Endothelial cell of umbilical vein (primary cell): Measurements from ENCODE around the gene CLDN7. TPM values are rescaled to one million over a fixed set of nuclear protein-coding genes. Genes with fewer than 3 reads are reported as not detected.

Experiments used
- BruUV-seq: library from RNA; stranded (reverse); fragments of 400-500 nt; replicated peaks from 2 replicates; lab custom pipeline; 2021; lab: Mats Ljungman, UMichigan
- CTCF ChIA-PET: fragments of 300-600, 350-600 bp; sonication (Branson Sonifier 250); formaldehyde crosslinking; loops from one replicate; lab custom pipeline; 2021; ENCODE audit warnings: antibody characterized with exemption, inconsistent platforms; lab: Charles Lee
- POLR2A ChIA-PET: fragments of 300-600, 350-600 bp; sonication (Branson Sonifier 250); formaldehyde crosslinking; loops from one replicate; lab custom pipeline; 2021; ENCODE audit warnings: antibody characterized with exemption, inconsistent platforms; lab: Charles Lee
- DNase-seq: peaks from one replicate; pipeline ENCODE4 v3.0.0-alpha.2; 2011; ENCODE audit warnings: low read depth, low spot score
- FAIRE-seq: peaks from 2 replicates; lab custom pipeline; 2011; peaks lifted over from hg19 to GRCh38; lab: Jason Lieb, UNC
- H2AFZ ChIP-seq: 2 replicates; pipeline ENCODE4 v1.6.0; 2012; ENCODE audit warnings: low read depth, low read length, control low read depth, inconsistent platforms
- H3K27ac ChIP-seq: 2 replicates; pipeline ENCODE4 v1.5.1; 2011; ENCODE audit warnings: low read depth, mild to moderate bottlenecking, control low read depth, low read length, moderate library complexity; ENCODE audit not compliant: insufficient read depth
- H3K27me3 ChIP-seq, 2 experiments: 2 replicates each; pipeline versions ENCODE4 v1.6.0 to v1.6.1; 2011; ENCODE audit warnings: low read length in 2 of 2, mixed read lengths in 1 of 2; ENCODE audit not compliant: control insufficient read depth in 2 of 2, insufficient read depth in 2 of 2
- H3K36me3 ChIP-seq, 2 experiments: 2 replicates in 1 of 2; 3 replicates in 1 of 2; pipeline ENCODE4 v1.5.1; 2011; ENCODE audit warnings: low read length in 2 of 2, mild to moderate bottlenecking in 1 of 2, moderate library complexity in 1 of 2; ENCODE audit not compliant: control insufficient read depth in 2 of 2, insufficient read depth in 2 of 2; ENCODE audit errors: extremely low read depth in 1 of 2
- H3K4me1 ChIP-seq: 3 replicates; pipeline ENCODE4 v1.5.1; 2011; ENCODE audit warnings: mild to moderate bottlenecking, low read length; ENCODE audit not compliant: control insufficient read depth, insufficient read depth; ENCODE audit errors: extremely low read depth
- H3K4me2 ChIP-seq: 2 replicates; pipeline ENCODE4 v1.6.1; 2011; ENCODE audit warnings: low read length, control low read depth, mixed read lengths; ENCODE audit not compliant: insufficient read depth
- H3K4me3 ChIP-seq, 3 experiments: fragments of 200-600 bp in 1 of 3; sonication (generic), shearing (Covaris generic) in 1 of 3; replicated peaks in 1 of 3; 2 replicates each; pipeline ENCODE4 v1.5.1; 2011 to 2016; ENCODE audit warnings: control low read depth in 3 of 3, low read length in 3 of 3, mild to moderate bottlenecking in 2 of 3, inconsistent platforms in 1 of 3, low read depth in 1 of 3, moderate library complexity in 1 of 3; ENCODE audit not compliant: insufficient read depth in 1 of 3
- H3K79me2 ChIP-seq: 2 replicates; pipeline ENCODE4 v1.6.0; 2012; ENCODE audit warnings: low read length, inconsistent platforms; ENCODE audit not compliant: control insufficient read depth, insufficient read depth
- H3K9ac ChIP-seq: replicated peaks from 2 replicates; pipeline ENCODE3; 2011; ENCODE audit warnings: low read length, control low read depth; ENCODE audit not compliant: insufficient read depth; ENCODE audit errors: extremely low read depth
- H3K9me1 ChIP-seq: replicated peaks from 3 replicates; pipeline ENCODE4 v1.6.0; 2011; ENCODE audit warnings: mild to moderate bottlenecking, low read length; ENCODE audit not compliant: control insufficient read depth, insufficient read depth; ENCODE audit errors: extremely low read depth
- H3K9me3 ChIP-seq: replicated peaks from 2 replicates; pipeline ENCODE4 v1.5.1; 2012; ENCODE audit warnings: low read length, inconsistent platforms; ENCODE audit not compliant: control insufficient read depth, insufficient read depth
- H4K20me1 ChIP-seq: replicated peaks from 2 replicates; pipeline ENCODE3; 2011; ENCODE audit warnings: mild to moderate bottlenecking, low read length; ENCODE audit not compliant: control insufficient read depth, insufficient read depth; ENCODE audit errors: extremely low read depth
- CTCF ChIP-seq, 2 donors: IDR thresholded peaks; 1 replicate in 1 of 2; 2 replicates in 1 of 2; pipeline ENCODE4 v1.5.1; 2011; ENCODE audit warnings: low read length in 2 of 2, mild to moderate bottlenecking in 2 of 2, moderate library complexity in 2 of 2, control low read depth in 1 of 2, inconsistent platforms in 1 of 2, low read depth in 1 of 2; ENCODE audit not compliant: insufficient read depth in 1 of 2; ENCODE audit errors: extremely low read depth in 1 of 2
- EZH2 ChIP-seq: IDR thresholded peaks from 2 replicates; pipeline ENCODE4 v1.6.1; 2012; ENCODE audit warnings: borderline replicate concordance, low read depth, mild to moderate bottlenecking, moderate library complexity, low read length, inconsistent platforms; ENCODE audit not compliant: severe bottlenecking
- FOS ChIP-seq: IDR thresholded peaks from 2 replicates; pipeline ENCODE4 v1.6.1; 2011; ENCODE audit warnings: mild to moderate bottlenecking, low read length, moderate library complexity, borderline replicate concordance; ENCODE audit not compliant: insufficient read depth
- GATA2 ChIP-seq: IDR thresholded peaks from 2 replicates; pipeline ENCODE4 v1.7.0; 2011; ENCODE audit warnings: low read depth, mild to moderate bottlenecking, moderate library complexity, mixed read lengths, low read length; ENCODE audit not compliant: insufficient read length, insufficient read depth
- JUN ChIP-seq: IDR thresholded peaks from 2 replicates; pipeline ENCODE4 v1.6.1; 2011; ENCODE audit warnings: borderline replicate concordance, low read depth; ENCODE audit not compliant: insufficient read length, insufficient read depth
- MAX ChIP-seq: IDR thresholded peaks from 2 replicates; pipeline ENCODE4 v1.6.1; 2011; ENCODE audit not compliant: insufficient read depth, insufficient read length
- MYC ChIP-seq: IDR thresholded peaks from one replicate; pipeline ENCODE4 v1.6.1; 2011; ENCODE audit warnings: mild to moderate bottlenecking, low read depth, low read length
- POLR2A ChIP-seq: IDR thresholded peaks from 2 replicates; pipeline ENCODE4 v1.6.1; 2012; ENCODE audit warnings: low read depth, mild to moderate bottlenecking, control low read depth, low read length
- POLR2AphosphoS5 ChIP-seq: IDR thresholded peaks from 2 replicates; pipeline ENCODE4 v1.6.1; 2012; ENCODE audit warnings: low read depth, mild to moderate bottlenecking, control low read depth, low read length, moderate library complexity; ENCODE audit not compliant: insufficient read depth
- dilution Hi-C: fragments of 300-500 bp; cut with MboI; formaldehyde crosslinking; loops from one replicate; pipeline ENCODE4 v1.15.0; 2019; ENCODE audit warnings: low sequenced_read_pairs; ENCODE audit not compliant: extremely low pct_ligation_motif_present
- intact Hi-C: fragments of 100-400 bp; cut with micrococcal nuclease; formaldehyde crosslinking; loops from one replicate; pipeline ENCODE4 v1.10.0; 2022
- polyA plus RNA-seq, 4 experiments: library from polyadenylated mRNA; depleted of rRNA in 3 of 4; stranded (reverse) in 3 of 4; unstranded in 1 of 4; fragments of >200 nt; gene quantifications; 2 replicates each; pipeline versions ENCODE4 v1.2.1 to v1.2.3, GENCODE V29; 2011 to 2012; ENCODE audit warnings: missing spikeins in 1 of 4
- total RNA-seq: library from RNA; stranded (reverse); gene quantifications from 2 replicates; pipeline ENCODE4 v1.2.3, GENCODE V29; 2021

CLDN7 gene
- total and polyA plus RNA-seq, 2 donors (not counting 3 experiments of a cell fraction or from before 2014, with no cell fraction given): 25.4 to 25.7 TPM

- H3K9me3 ChIP-seq: no peaks in the 10 kb centered on the region
- CTCF ChIA-PET: interaction anchor here (1.1 to 1.2 kb wide), 2 partner anchors 9 to 44 kb away, joined by 3 to 5 read pairs; no protein-coding TSS in a partner anchor
- intact Hi-C loops (loop anchor here (1.0 to 5.0 kb wide), 6 partner anchors 9 to 185 kb away; partner anchors contain the start of genes FGF11, PHF23, SLC2A4 and TMEM102), dilution Hi-C loops (no loop called here)
- H3K4me2 ChIP-seq: peak within 1 kb of the TSS; percentile 90
- H3K27me3 ChIP-seq: no peaks in the 10 kb centered on the region
- H3K79me2 ChIP-seq: peaks cover 55% of the 10 kb centered on the region
- H3K4me1 ChIP-seq: peaks cover 23% of the 10 kb centered on the region
- H2AFZ ChIP-seq: peak within 1 kb of the TSS; percentile 82
- no peak for FAIRE-seq
- H3K4me3 ChIP-seq: peak within 1 kb of the TSS; percentile 57 to 87 (median 83)
- H4K20me1 ChIP-seq: no peaks in the 10 kb centered on the region
- BruUV-seq: TSS peak; percentile 49
- peak within 1 kb of the TSS; percentile 95 for H3K27ac ChIP-seq
- DNase-seq: peak; percentile 99
- no peaks in the 10 kb centered on the region for H3K9me1 ChIP-seq
- POLR2A ChIA-PET: no interaction called here
- TF ChIP-seq EZH2 (no peak), GATA2 (no peak), MAX (peak; percentile 3), MYC (no peak), CTCF (IDR thresholded peaks at IDR 0.05; ENCODE audit: extremely low read depth in 1 of 2, insufficient read depth in 1 of 2, low read depth in 1 of 2, low read length in 2 of 2) (peak in 1 of 2 donors; percentile 10), POLR2A (peak; percentile 49), POLR2AphosphoS5 (peak; percentile 70), JUN (peak; percentile 60), FOS (no peak)
- peaks cover 3 to 13% of the 10 kb centered on the region in 2 experiments for H3K36me3 ChIP-seq
- peak within 1 kb of the TSS; percentile 94 for H3K9ac ChIP-seq
These were observed 9.9 kb downstream of the CLDN7 start, which contains the start of gene ELP5 for GRCh38 chr17:7252176-7253043. Gene ELP5, plus strand, starts transcription at chr17:7252215. Its CDS starts 336 bp downstream, at chr17:7252551.
